Loucy (cell line): ENCODE data around the gene HASPIN.

ENCODE experiments used
- H2AFZ ChIP-seq: fragments of 200-600 bp; sonication (generic); 2 replicates; pipeline ENCODE4 v1.6.0; 2016; ENCODE audit warnings: antibody characterized with exemption, mild to moderate bottlenecking, low read length, moderate library complexity
- H3F3A ChIP-seq: fragments of 200-600 bp; 2 replicates; pipeline ENCODE4 v1.6.0; 2016; ENCODE audit warnings: antibody characterized with exemption, low read depth, mild to moderate bottlenecking
- H3K27me3 ChIP-seq: fragments of 200-600 bp; sonication (generic); 2 replicates; pipeline ENCODE4 v1.6.1; 2014; ENCODE audit warnings: low read length, mild to moderate bottlenecking; ENCODE audit not compliant: insufficient read depth, poor library complexity, severe bottlenecking
- H3K36me3 ChIP-seq: fragments of 200-600 bp; sonication (generic); 2 replicates; pipeline ENCODE4 v1.6.1; 2016; ENCODE audit warnings: low read length; ENCODE audit not compliant: insufficient read depth
- H3K4me1 ChIP-seq: fragments of 200-600 bp; sonication (generic); 2 replicates; pipeline ENCODE4 v1.5.1; 2014; ENCODE audit warnings: low read length, mild to moderate bottlenecking; ENCODE audit not compliant: insufficient read depth, poor library complexity, severe bottlenecking
- H3K4me2 ChIP-seq: fragments of 200-600 bp; sonication (generic); 2 replicates; pipeline ENCODE4 v1.6.0; 2014; ENCODE audit warnings: antibody characterized with exemption, low read length, low read depth, mild to moderate bottlenecking; ENCODE audit not compliant: poor library complexity, severe bottlenecking
- H3K4me3 ChIP-seq: fragments of 200-600 bp; sonication (generic); 2 replicates; pipeline ENCODE4 v1.5.1; 2014; ENCODE audit warnings: low read length, mild to moderate bottlenecking, mixed read lengths; ENCODE audit not compliant: poor library complexity, severe bottlenecking
- H3K79me2 ChIP-seq: fragments of 200-600 bp; sonication (generic); 2 replicates; pipeline ENCODE4 v1.6.1; 2014; ENCODE audit warnings: low read length; ENCODE audit not compliant: insufficient read depth
- H3K9ac ChIP-seq: fragments of 200-600 bp; sonication (generic); 2 replicates; pipeline ENCODE4 v1.6.0; 2014; ENCODE audit warnings: mild to moderate bottlenecking, low read depth, low read length, moderate library complexity; ENCODE audit not compliant: poor library complexity, severe bottlenecking
- H3K9me2 ChIP-seq: fragments of 200-600 bp; sonication (generic); replicated peaks from 2 replicates; pipeline ENCODE4 v1.6.1; 2016; ENCODE audit warnings: low read depth, low read length, mixed read lengths
- H3K9me3 ChIP-seq: fragments of 200-600 bp; sonication (generic); 2 replicates; pipeline ENCODE4 v1.6.1; 2014; ENCODE audit warnings: mild to moderate bottlenecking, antibody characterized with exemption, low read length, low read depth; ENCODE audit not compliant: insufficient read depth
- H4K20me1 ChIP-seq: fragments of 200-600 bp; sonication (generic); 2 replicates; pipeline ENCODE4 v1.6.0; 2014; ENCODE audit warnings: antibody characterized with exemption, low read length, mild to moderate bottlenecking; ENCODE audit not compliant: insufficient read depth, poor library complexity, severe bottlenecking
- CTCF ChIP-seq: fragments of 200-600 bp; sonication (generic); conservative IDR thresholded peaks from 2 replicates; pipeline ENCODE4 v1.5.1; 2014; ENCODE audit warnings: mild to moderate bottlenecking, antibody characterized with exemption, low read length
- EZH2phosphoT487 ChIP-seq: fragments of 200-600 bp; IDR thresholded peaks from 2 replicates; pipeline ENCODE4 v1.6.1; 2018; ENCODE audit warnings: antibody characterized with exemption, mild to moderate bottlenecking, moderate library complexity, borderline replicate concordance

Gene HASPIN

GRCh38 chr17:3708366-3708765 is 15.3 kb upstream of the HASPIN start:
- Histone ChIP-seq H3K4me3 (no peak overlapping the region), H3F3A (peaks cover 18% of the 10 kb centered on the region; the same call in 1 of the 2 replicates), H3K9me3 (no peaks in the 10 kb centered on the region), H2AFZ (no peak overlapping the region), H3K36me3 (0 out of 2 replicates have a peak, but pooled peaks cover 2% of the 10 kb centered on the region), H3K9me2 (no peaks in the 10 kb centered on the region), H3K9ac (no peak overlapping the region), H4K20me1 (no peaks in the 10 kb centered on the region), H3K27me3 (no peaks in the 10 kb centered on the region), H3K79me2 (0 out of 2 replicates have a peak, but pooled peaks cover 4% of the 10 kb centered on the region), H3K4me2 (no peak overlapping the region), H3K4me1 (peaks cover 29% of the 10 kb centered on the region)
- no peak for TF ChIP-seq EZH2phosphoT487
- TF ChIP-seq CTCF, result no peak

- peak overlapping the region; percentile 74 for H3K9ac ChIP-seq
Measured at GRCh38 chr17:3710951-3711383, 12.7 kb upstream of the HASPIN start.

GRCh38 chr17:3712811-3713463 is 10.8 kb upstream of the HASPIN start:
- H3K4me1 ChIP-seq, result peaks cover 50% of the 10 kb centered on the region
- H3K9me2 ChIP-seq, result no peaks in the 10 kb centered on the region
- peak overlapping the region; percentile 56 for H3K4me2 ChIP-seq
- H3K79me2 ChIP-seq, result 0 out of 2 replicates have a peak, but pooled peaks cover 4% of the 10 kb centered on the region
- peak overlapping the region; percentile 74 for H3K9ac ChIP-seq
- TF ChIP-seq EZH2phosphoT487 (no peak), CTCF (no peak)
- H3K27me3 ChIP-seq, result no peaks in the 10 kb centered on the region
- H4K20me1 ChIP-seq, result no peaks in the 10 kb centered on the region
- H3K9me3 ChIP-seq, result no peaks in the 10 kb centered on the region
- peaks cover 18% of the 10 kb centered on the region; the same call in 1 of the 2 replicates for H3F3A ChIP-seq
- no peak overlapping the region for H2AFZ ChIP-seq
- H3K36me3 ChIP-seq, result peaks cover 23% of the 10 kb centered on the region; the same call in 1 of the 2 replicates
- peak overlapping the region; percentile 5 for H3K4me3 ChIP-seq

More at GRCh38 chr17:3710951-3711383, 12.7 kb upstream of the HASPIN start:
- H4K20me1 ChIP-seq, result no peaks in the 10 kb centered on the region
- H3F3A ChIP-seq, result peaks cover 18% of the 10 kb centered on the region; the same call in 1 of the 2 replicates
- H3K4me3 ChIP-seq, result peak overlapping the region; percentile 40
- no peaks in the 10 kb centered on the region for H3K27me3 ChIP-seq
- no peaks in the 10 kb centered on the region for H3K9me2 ChIP-seq
- no peaks in the 10 kb centered on the region for H3K9me3 ChIP-seq
- TF ChIP-seq CTCF (no peak), EZH2phosphoT487 (no peak)
- H3K4me1 ChIP-seq, result peaks cover 44% of the 10 kb centered on the region
- H3K79me2 ChIP-seq, result 0 out of 2 replicates have a peak, but pooled peaks cover 4% of the 10 kb centered on the region
- peak overlapping the region; percentile 47; the same call in 1 of the 2 replicates for H2AFZ ChIP-seq
- peaks cover 12% of the 10 kb centered on the region; the same call in 1 of the 2 replicates for H3K36me3 ChIP-seq
- peak overlapping the region; percentile 56 for H3K4me2 ChIP-seq
